A549 (cell line): ENCODE data around the gene LILRB4. TPM values are rescaled to one million over a fixed set of nuclear protein-coding genes. Genes with fewer than 3 reads are reported as not detected.

Experiments
- ATAC-seq, 2 experiments: fragments of 200-7000 bp in 1 of 2; fragments of >200 bp in 1 of 2; cut with Nextera tagmentation in 1 of 2; cut with Tn5 transposase in 1 of 2; 3 replicates each; pipeline versions ENCODE4 v1.8.0 to v1.9.1; 2018 to 2020; ENCODE audit warnings: mild to moderate bottlenecking in 1 of 2, moderate library complexity in 1 of 2
- CTCF ChIA-PET: fragments of 300-600 bp; sonication (Branson Sonifier 250); formaldehyde crosslinking; extraction: SDS; loops from one replicate; lab custom pipeline; 2021; ENCODE audit warnings: antibody characterized with exemption, inconsistent platforms; lab: Yijun Ruan, JAX
- POLR2A ChIA-PET: fragments of 350-600 bp; formaldehyde crosslinking; extraction: SDS; loops from one replicate; lab custom pipeline; 2021; ENCODE audit warnings: antibody characterized with exemption, inconsistent platforms; lab: Yijun Ruan, JAX
- DNase-seq, 2 experiments: peaks; one replicate each; pipeline versions ENCODE4 v3.0.0 to v3.0.0-alpha.2; 2011 to 2016; ENCODE audit warnings: low read depth in 1 of 2, low spot score in 1 of 2
- FAIRE-seq: peaks from 2 replicates; lab custom pipeline; 2011; peaks lifted over from hg19 to GRCh38; lab: Jason Lieb, UNC
- H3K27ac ChIP-seq, 2 experiments: fragments of >200 bp; sonication (Bioruptor Twin); formaldehyde crosslinking; 3 replicates each; pipeline ENCODE4 v1.5.1; 2016 to 2017
- H3K4me1 ChIP-seq: fragments of >200 bp; sonication (Bioruptor Twin); formaldehyde crosslinking; 3 replicates; pipeline ENCODE4 v1.6.1; 2016
- H3K4me2 ChIP-seq: fragments of >200 bp; sonication (Bioruptor Twin); formaldehyde crosslinking; 3 replicates; pipeline ENCODE4 v1.6.1; 2016
- H3K4me3 ChIP-seq: fragments of >200 bp; sonication (Bioruptor Twin); formaldehyde crosslinking; 3 replicates; pipeline ENCODE4 v1.5.1; 2016
- H3K9me3 ChIP-seq: fragments of >200 bp; sonication (Bioruptor Twin); formaldehyde crosslinking; 3 replicates; pipeline ENCODE4 v1.6.1; 2016
- ATOH8 ChIP-seq: fragments of 250-450 bp; sonication (Bioruptor Pico); IDR thresholded peaks from 2 replicates; pipeline ENCODE4 v1.5.0; 2020; ENCODE audit warnings: low read depth, mild to moderate bottlenecking, moderate library complexity
- BCL3 ChIP-seq: fragments of >200 bp; sonication (Bioruptor Twin); formaldehyde crosslinking; IDR thresholded peaks from 3 replicates; pipeline ENCODE4 v1.6.1; 2016
- BHLHE40 ChIP-seq: IDR thresholded peaks from 2 replicates; pipeline ENCODE4 v1.6.1; 2012; ENCODE audit warnings: low read depth, low read length, inconsistent platforms
- CBX2 ChIP-seq: fragments of 200-600 bp; sonication (generic); IDR thresholded peaks from 2 replicates; pipeline ENCODE4 v1.6.1; 2016; ENCODE audit warnings: low read depth, mild to moderate bottlenecking, borderline replicate concordance
- CEBPB ChIP-seq, 2 experiments: fragments of >200 bp in 1 of 2; sonication (Bioruptor Twin) in 1 of 2; formaldehyde crosslinking in 1 of 2; IDR thresholded peaks; 2 replicates each; pipeline ENCODE4 v1.6.1; 2012 to 2016
- CHD2 ChIP-seq: fragments of 150-350 bp; IDR thresholded peaks from 2 replicates; pipeline ENCODE4 v1.6.1; 2014; ENCODE audit warnings: low read length; ENCODE audit not compliant: partially characterized antibody
- CTCF ChIP-seq: fragments of >200 bp; sonication (Bioruptor Twin); formaldehyde crosslinking; IDR thresholded peaks from 3 replicates; pipeline ENCODE4 v1.5.1; 2016
- EHMT2 ChIP-seq: fragments of 200-600 bp; sonication (generic); IDR thresholded peaks from 2 replicates; pipeline ENCODE4 v1.6.1; 2016; ENCODE audit warnings: antibody characterized with exemption, low read depth, mild to moderate bottlenecking, moderate library complexity
- EP300 ChIP-seq, 2 experiments: fragments of >200 bp; sonication (Bioruptor Twin); formaldehyde crosslinking; IDR thresholded peaks; 2 replicates in 1 of 2; 3 replicates in 1 of 2; pipeline ENCODE4 v1.6.1; 2016 to 2017
- HMGXB4 ChIP-seq: fragments of 250-450 bp; sonication (Bioruptor Pico); IDR thresholded peaks from 2 replicates; pipeline ENCODE4 v1.5.0; 2021; ENCODE audit warnings: mild to moderate bottlenecking, moderate library complexity, borderline replicate concordance
- JUN ChIP-seq, 2 experiments: fragments of >200 bp; sonication (Bioruptor Twin); formaldehyde crosslinking; IDR thresholded peaks; 2 replicates in 1 of 2; 3 replicates in 1 of 2; pipeline ENCODE4 v1.6.1; 2016 to 2017
- MAX ChIP-seq: IDR thresholded peaks from 2 replicates; pipeline ENCODE4 v1.6.1; 2012
- MYC ChIP-seq: IDR thresholded peaks from 2 replicates; pipeline ENCODE4 v1.6.1; 2012; ENCODE audit warnings: mild to moderate bottlenecking, inconsistent platforms, low read length, improper control_type of control experiment, borderline replicate concordance
- NR3C1 ChIP-seq: fragments of >200 bp; sonication (Bioruptor Twin); formaldehyde crosslinking; IDR thresholded peaks from 3 replicates; pipeline ENCODE4 v1.6.1; 2017
- PHF8 ChIP-seq: fragments of 200-600 bp; sonication (generic); IDR thresholded peaks from 2 replicates; pipeline ENCODE4 v1.6.1; 2016; ENCODE audit warnings: low read depth, mild to moderate bottlenecking, antibody characterized with exemption, moderate library complexity, borderline replicate concordance
- RAD21 ChIP-seq, 2 experiments: fragments of >200 bp in 1 of 2; sonication (Bioruptor Twin) in 1 of 2; formaldehyde crosslinking in 1 of 2; IDR thresholded peaks in 1 of 2; conservative IDR thresholded peaks in 1 of 2; 2 replicates in 1 of 2; 3 replicates in 1 of 2; pipeline ENCODE4 v1.6.1; 2012 to 2018; ENCODE audit warnings: inconsistent platforms in 1 of 2
- RARB ChIP-seq: fragments of 250-450 bp; sonication (Bioruptor Pico); IDR thresholded peaks from 2 replicates; pipeline ENCODE4 v1.8.0; 2021; ENCODE audit warnings: mild to moderate bottlenecking, moderate library complexity
- RCOR1 ChIP-seq: fragments of 150-350 bp; IDR thresholded peaks from 2 replicates; pipeline ENCODE4 v1.6.1; 2014; ENCODE audit warnings: antibody characterized with exemption, low read length, low read depth
- REST ChIP-seq: fragments of 200-600 bp; sonication (generic); IDR thresholded peaks from 2 replicates; pipeline ENCODE4 v1.6.1; 2016; ENCODE audit warnings: antibody characterized with exemption, mild to moderate bottlenecking, moderate library complexity
- RFX5 ChIP-seq: fragments of 450-650 bp; IDR thresholded peaks from 2 replicates; pipeline ENCODE4 v1.7.1; 2014; ENCODE audit warnings: antibody characterized with exemption, mild to moderate bottlenecking, moderate library complexity
- SMC3 ChIP-seq: fragments of >200 bp; sonication (Bioruptor Twin); formaldehyde crosslinking; IDR thresholded peaks from 3 replicates; pipeline ENCODE4 v1.6.1; 2018; ENCODE audit warnings: inconsistent platforms
- TP53 ChIP-seq: fragments of 250-450 bp; sonication (Bioruptor Pico); IDR thresholded peaks from 2 replicates; pipeline ENCODE4 v1.5.0; 2021; ENCODE audit warnings: mild to moderate bottlenecking, moderate library complexity
- ZC3H11A ChIP-seq: fragments of 450-650 bp; IDR thresholded peaks from 2 replicates; pipeline ENCODE4 v1.6.1; 2014; ENCODE audit warnings: antibody characterized with exemption, mild to moderate bottlenecking
- ZFP36 ChIP-seq: fragments of 450-650 bp; IDR thresholded peaks from 2 replicates; pipeline ENCODE4 v1.6.1; 2014; ENCODE audit warnings: borderline replicate concordance; ENCODE audit not compliant: partially characterized antibody
- ZSCAN20 ChIP-seq: fragments of 250-450 bp; sonication (Bioruptor Pico); IDR thresholded peaks from 2 replicates; pipeline ENCODE4 v1.8.0; 2022; ENCODE audit warnings: mild to moderate bottlenecking, moderate library complexity
- WGBS: methylation state at CpG from one replicate; pipeline ENCODE4 v1.1.6; 2017; ENCODE audit errors: missing lambda C conversion rate; 5-methylcytosine and 5-hydroxymethylcytosine counted together
- polyA plus RNA-seq, 4 experiments: library from polyadenylated mRNA; depleted of rRNA in 3 of 4; stranded (reverse); fragments of >200 nt; fragmentation: RNase III in 1 of 4; extraction: RNeasy Plus Mini Kit Qiagen cat#74134 plus additional on column Dnase treatment in 1 of 4; gene quantifications; 2 replicates in 3 of 4; 3 replicates in 1 of 4; pipeline ENCODE4 v1.2.3, GENCODE V29; 2011 to 2017

The LILRB4 gene
- polyA plus RNA-seq, 2 of the 4 experiments (the other 2 are of a cell fraction): not detected

- FAIRE-seq: no peak
- TF ChIP-seq PHF8 (no peak), REST (no peak), MAX (no peak), BHLHE40 (no peak), ZSCAN20 (CRISPR knock-in tag) (no peak), CHD2 (no peak), HMGXB4 (CRISPR knock-in tag) (no peak), RCOR1 (no peak), NR3C1 (no peak), JUN (IDR thresholded peaks at IDR 0.05) (no peak), BCL3 (no peak), ATOH8 (CRISPR knock-in tag) (no peak), RFX5 (no peak), EP300 (IDR thresholded peaks at IDR 0.05) (no peak), EHMT2 (no peak)
- ATAC-seq: no peak
- Histone ChIP-seq H3K4me1 (no peaks in the 10 kb centered on the region), H3K27ac (no peak overlapping the region), H3K9me3 (no peaks in the 10 kb centered on the region), H3K4me2 (no peak overlapping the region), H3K4me3 (no peak overlapping the region)
- no peak for DNase-seq
- WGBS: 22% methylated on average over 5 of the region's 6 CpGs
- ChIA-PET CTCF (interaction anchor here (4.8 kb wide), 1 partner anchor 21 kb away, joined by 67 read pairs; no protein-coding TSS in a partner anchor), POLR2A (no interaction called here)
Observed at GRCh38 chr19:54650108-54650655, 12.6 kb upstream of the LILRB4 start.

- FAIRE-seq (no peak), DNase-seq (peak; percentile 52 to 67), ATAC-seq (peak; percentile 68 to 77; a peak in 5 of 6 replicates)
- Histone ChIP-seq H3K4me3 (no peak overlapping the region), H3K27ac (no peak overlapping the region), H3K4me2 (no peak overlapping the region), H3K9me3 (no peaks in the 10 kb centered on the region; the same call in 2 of the 3 replicates), H3K4me1 (no peaks in the 10 kb centered on the region)
- CTCF ChIA-PET: interaction anchor here (0.7 to 4.8 kb wide), 24 partner anchors 11 to 765 kb away, joined by 3 to 67 read pairs (median 4); partner anchors contain the start of genes LILRB1, LILRB4 and NCR1
- TF ChIP-seq CBX2: no peak
- TF ChIP-seq ZFP36: no peak
- no peak for TF ChIP-seq TP53
- TF ChIP-seq MYC: no peak
- TF ChIP-seq SMC3: peak; percentile 39; the same call in 2 of the 3 replicates
- TF ChIP-seq RAD21 (conservative IDR thresholded peaks at IDR 0.05 in 1 of 2, IDR thresholded peaks at IDR 0.05 in 1 of 2): peak; percentile 57 to 58; a peak in 4 of 5 replicates
- TF ChIP-seq ZC3H11A: no peak
- TF ChIP-seq CTCF: peak; percentile 70
- no peak for TF ChIP-seq CEBPB (IDR thresholded peaks at IDR 0.05)
- no peak for TF ChIP-seq RARB (CRISPR knock-in tag)
- POLR2A ChIA-PET: no interaction called here
- WGBS: 5% methylated on average over 6 of the region's 6 CpGs
Observed at GRCh38 chr19:54653181-54653809, 9.5 kb upstream of the LILRB4 start.
